B cell (primary cell): ENCODE data around the gene PRKCB. TPM values are rescaled to one million over a fixed set of nuclear protein-coding genes. Genes with fewer than 3 reads are reported as not detected.

Source experiments
- ATAC-seq: fragments of 200-7000 bp; cut with Tn5 transposase; one replicate; pipeline ENCODE4 v1.10.0; 2021; ENCODE audit warnings: low read depth, mild to moderate bottlenecking, moderate number of reproducible peaks, moderate library complexity
- CTCF ChIA-PET: fragments of 350-600 bp; sonication (Branson Sonifier 250); formaldehyde crosslinking; loops from one replicate; lab custom pipeline; 2021; ENCODE audit warnings: antibody characterized with exemption, inconsistent platforms; lab: Charles Lee
- POLR2A ChIA-PET: fragments of 350-600 bp; sonication (Branson Sonifier 250); formaldehyde crosslinking; loops from one replicate; lab custom pipeline; 2021; ENCODE audit warnings: antibody characterized with exemption; lab: Charles Lee
- DNase-seq: peaks from one replicate; pipeline ENCODE4 v3.0.0; 2013
- H2AFZ ChIP-seq: 2 replicates; pipeline ENCODE4 v1.6.1; 2012; ENCODE audit warnings: mild to moderate bottlenecking, low read depth, low read length; ENCODE audit not compliant: insufficient read depth, poor library complexity, severe bottlenecking
- H3K27ac ChIP-seq, 2 donors: 1 replicate in 1 of 2; 2 replicates in 1 of 2; pipeline ENCODE4 v1.5.1; 2012 to 2013; ENCODE audit warnings: low read length in 2 of 2, mild to moderate bottlenecking in 2 of 2, moderate library complexity in 1 of 2
- H3K27me3 ChIP-seq, 4 experiments: fragments of 200-600 bp in 1 of 4; sonication (generic) in 1 of 4; replicated peaks in 1 of 4; 1 replicate in 2 of 4; 2 replicates in 2 of 4; pipeline versions ENCODE4 v1.6.1 to v1.7.0; 2013 to 2016; ENCODE audit warnings: low read length in 3 of 4, mild to moderate bottlenecking in 2 of 4, mixed read lengths in 1 of 4, moderate library complexity in 1 of 4; ENCODE audit not compliant: insufficient read depth in 4 of 4, control insufficient read depth in 3 of 4; ENCODE audit errors: control extremely low read depth in 1 of 4
- H3K36me3 ChIP-seq, 2 experiments: replicated peaks in 1 of 2; 1 replicate in 1 of 2; 2 replicates in 1 of 2; pipeline versions ENCODE4 v1.6.1 to v1.7.1; 2013; ENCODE audit warnings: low read length in 1 of 2; ENCODE audit not compliant: insufficient read depth in 2 of 2, control insufficient read depth in 1 of 2; ENCODE audit errors: control extremely low read depth in 1 of 2, extremely low read depth in 1 of 2
- H3K4me1 ChIP-seq, 2 donors: fragments of 200-600 bp in 1 of 2; sonication (generic) in 1 of 2; 1 replicate in 1 of 2; 2 replicates in 1 of 2; pipeline versions ENCODE4 v1.5.1 to v1.6.1; 2013 to 2017; ENCODE audit warnings: low read length in 2 of 2; ENCODE audit not compliant: control insufficient read depth in 2 of 2, insufficient read depth in 2 of 2
- H3K4me2 ChIP-seq: replicated peaks from 2 replicates; pipeline ENCODE3; 2012; ENCODE audit warnings: mild to moderate bottlenecking, low read depth, low read length; ENCODE audit not compliant: poor library complexity, severe bottlenecking
- H3K4me3 ChIP-seq, 5 experiments: fragments of 200-600 bp in 1 of 5; sonication (generic) in 1 of 5; 1 replicate in 3 of 5; 2 replicates in 2 of 5; pipeline versions ENCODE4 v1.5.1 to v1.7.0; 2011 to 2016; ENCODE audit warnings: low read length in 4 of 5, mild to moderate bottlenecking in 4 of 5, low read depth in 2 of 5, control low read depth in 1 of 5, moderate library complexity in 1 of 5; ENCODE audit not compliant: insufficient read depth in 1 of 5; ENCODE audit errors: control extremely low read depth in 1 of 5, extremely low read depth in 1 of 5
- H3K79me2 ChIP-seq: fragments of 200-600 bp; sonication (generic); one replicate; pipeline ENCODE4 v1.6.0; 2016; ENCODE audit warnings: low read length; ENCODE audit not compliant: control insufficient read depth, insufficient read depth
- H3K9ac ChIP-seq: fragments of 200-600 bp; sonication (generic); 2 replicates; pipeline ENCODE4 v1.6.1; 2017; ENCODE audit warnings: mild to moderate bottlenecking, low read length, moderate library complexity
- H3K9me3 ChIP-seq, 3 donors: one replicate each; pipeline versions ENCODE4 v1.6.1 to v1.7.1; 2013; ENCODE audit warnings: low read length in 2 of 3; ENCODE audit not compliant: control insufficient read depth in 2 of 3, insufficient read depth in 1 of 3; ENCODE audit errors: control extremely low read depth in 1 of 3
- H4K20me1 ChIP-seq: 2 replicates; pipeline ENCODE4 v1.6.0; 2012; ENCODE audit warnings: mild to moderate bottlenecking, low read length; ENCODE audit not compliant: insufficient read depth, control insufficient read depth, poor library complexity, severe bottlenecking
- H3K27ac Mint-ChIP-seq: one replicate; pipeline ENCODE4 v1.8.0; 2021; ENCODE audit warnings: mixed read lengths
- H3K27me3 Mint-ChIP-seq: one replicate; pipeline ENCODE4 v1.8.0; 2021; ENCODE audit warnings: mixed read lengths
- H3K4me1 Mint-ChIP-seq: one replicate; pipeline ENCODE4 v1.8.0; 2021; ENCODE audit warnings: mixed read lengths
- H3K4me3 Mint-ChIP-seq: one replicate; pipeline ENCODE4 v1.8.0; 2021; ENCODE audit warnings: mixed read lengths
- H3K9me3 Mint-ChIP-seq: one replicate; pipeline ENCODE4 v1.8.0; 2022; ENCODE audit warnings: mixed read lengths; ENCODE audit not compliant: insufficient read depth
- EZH2 ChIP-seq: IDR thresholded peaks from 2 replicates; pipeline ENCODE4 v1.6.1; 2012; ENCODE audit warnings: borderline replicate concordance, low read depth, mild to moderate bottlenecking, moderate library complexity, low read length; ENCODE audit not compliant: insufficient read depth, poor library complexity, severe bottlenecking
- WGBS: methylation state at CpG from one replicate; pipeline ENCODE4 v1.1.5; 2013; ENCODE audit warnings: missing lambda C conversion rate; ENCODE audit not compliant: insufficient coverage; 5-methylcytosine and 5-hydroxymethylcytosine counted together
- intact Hi-C: fragments of 100-400 bp; cut with micrococcal nuclease; formaldehyde crosslinking; loops from one replicate; pipeline ENCODE4 v1.10.0; 2022
- polyA plus RNA-seq: library from polyadenylated mRNA; depleted of rRNA; stranded (reverse); fragments of >200 nt; gene quantifications from 2 replicates; pipeline ENCODE4 v1.2.3, GENCODE V29; 2012
- total RNA-seq, 2 donors: library from RNA; stranded (reverse); fragments of 120-200 nt in 1 of 2; gene quantifications; 1 replicate in 1 of 2; 2 replicates in 1 of 2; pipeline versions ENCODE4 v1.2.3 to v1.2.4, GENCODE V29; 2013 to 2022
- TF ChIP-seq, protein P1 (sequence below): fragments of 200-600 bp; IDR thresholded peaks from one replicate; pipeline ENCODE4 v1.8.0; 2022; ENCODE audit warnings: antibody characterized with exemption, mild to moderate bottlenecking

Gene PRKCB
- total and polyA plus RNA-seq, 2 donors (not counting 1 experiment from before 2014, with no cell fraction given) = 106 to 373 TPM

DNA sequence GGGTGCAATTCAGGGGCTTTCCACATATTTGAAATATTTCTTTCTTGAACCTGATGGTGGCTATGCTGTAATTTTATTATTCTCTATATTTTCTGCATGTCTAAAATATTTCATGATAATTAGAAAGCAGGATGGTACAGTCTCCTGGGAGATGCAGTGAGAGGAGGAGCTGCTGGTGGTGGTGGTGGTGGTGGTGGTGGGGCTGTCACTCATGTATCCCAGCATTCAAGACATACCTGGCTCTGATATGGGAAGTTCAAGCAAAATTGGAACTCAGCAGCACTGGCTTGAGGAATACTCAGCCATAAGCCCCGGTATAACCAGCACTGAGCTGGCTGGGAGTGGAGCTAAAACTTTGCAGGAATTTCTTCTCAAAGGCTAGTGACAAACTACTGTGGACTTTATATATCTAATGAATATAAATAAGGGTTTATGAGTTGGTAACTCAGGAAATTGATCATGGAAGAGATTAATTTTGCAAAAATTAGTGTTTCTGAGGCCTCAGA lies 200.3 kb downstream of the PRKCB start:
- peak overlapping the region in 1 of 2 donors; percentile 70 for H3K27ac ChIP-seq
- H3K4me3 Mint-ChIP-seq = peak overlapping the region; percentile 82
- peak overlapping the region in 3 of 5 experiments; percentile 4 to 37 (median 24) for H3K4me3 ChIP-seq
- H3K27me3 Mint-ChIP-seq = no peaks in the 10 kb centered on the region
- H3K4me1 Mint-ChIP-seq = peaks cover 59% of the 10 kb centered on the region
- H3K27ac Mint-ChIP-seq = peak overlapping the region; percentile 90
- H3K9me3 Mint-ChIP-seq = no peaks in the 10 kb centered on the region
- peak overlapping the region; percentile 38 for H3K9ac ChIP-seq
- intact Hi-C loops = loop anchor here (1.0 kb wide), 4 partner anchors 22 to 301 kb away; no protein-coding TSS in a partner anchor
- no peak overlapping the region for H2AFZ ChIP-seq
- peaks cover 2 to 82% of the 10 kb centered on the region in 2 experiments for H3K36me3 ChIP-seq
- peaks cover 0 to 12% (median 0%) of the 10 kb centered on the region in 3 donors for H3K9me3 ChIP-seq
- H3K27me3 ChIP-seq = no peaks in the 10 kb centered on the region
- peaks cover 27 to 36% of the 10 kb centered on the region in 2 donors for H3K4me1 ChIP-seq
- POLR2A ChIA-PET = interaction anchor here (1.6 kb wide), 1 partner anchor 21 kb away, joined by 3 read pairs; no protein-coding TSS in a partner anchor
- WGBS = no CpG with 5 or more reads among the region's 1 CpG
- CTCF ChIA-PET = interaction anchor here (0.6 to 16.0 kb wide), 42 partner anchors 9 to 468 kb away, joined by 3 to 296 read pairs (median 4); partner anchors contain the start of gene PRKCB
- H3K79me2 ChIP-seq = peaks cover 43% of the 10 kb centered on the region
- DNase-seq = no peak
- peak overlapping the region; percentile 66 for H3K4me2 ChIP-seq
- no peak for TF ChIP-seq EZH2
- no peak for ATAC-seq
- peaks cover 32% of the 10 kb centered on the region for H4K20me1 ChIP-seq

DNA sequence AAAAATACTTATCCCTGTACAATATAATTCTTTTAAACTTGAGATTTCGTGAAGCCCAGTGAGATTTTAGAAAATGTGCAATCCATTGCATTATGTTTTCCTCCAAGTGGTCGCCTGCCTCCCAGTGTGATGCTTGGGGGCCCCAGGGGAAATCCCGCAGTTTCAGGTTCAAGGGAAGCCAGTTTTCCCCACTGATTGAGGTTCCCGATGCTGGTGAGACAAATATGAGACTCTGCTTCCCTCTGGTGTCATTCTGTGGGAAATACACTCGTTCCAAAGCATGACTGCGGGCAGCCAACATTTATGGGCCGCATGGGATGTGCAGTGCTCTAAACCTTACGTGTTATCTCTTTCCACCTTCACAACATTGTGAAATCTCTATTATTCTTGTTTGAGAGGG lies 200.8 kb downstream of the PRKCB start:
- H3K9me3 Mint-ChIP-seq = no peaks in the 10 kb centered on the region
- no peaks in the 10 kb centered on the region for H3K27me3 Mint-ChIP-seq
- Histone ChIP-seq H3K4me1 (peaks cover 27 to 34% of the 10 kb centered on the region in 2 donors), H4K20me1 (peaks cover 32% of the 10 kb centered on the region), H3K36me3 (peaks cover 2 to 82% of the 10 kb centered on the region in 2 experiments), H3K4me3 (no peak overlapping the region), H3K79me2 (peaks cover 44% of the 10 kb centered on the region), H3K27ac (no peak overlapping the region), H3K9ac (no peak overlapping the region), H3K27me3 (no peaks in the 10 kb centered on the region), H3K9me3 (peaks cover 0 to 12% (median 0%) of the 10 kb centered on the region in 3 donors), H2AFZ (no peak overlapping the region), H3K4me2 (peak overlapping the region; percentile 66)
- ChIA-PET POLR2A (interaction anchor here (1.6 kb wide), 1 partner anchor 21 kb away, joined by 3 read pairs; no protein-coding TSS in a partner anchor), CTCF (interaction anchor here (0.6 to 16.0 kb wide), 43 partner anchors 9 to 468 kb away, joined by 3 to 296 read pairs (median 4); partner anchors contain the start of gene PRKCB)
- H3K27ac Mint-ChIP-seq = peak overlapping the region; percentile 73
- peak overlapping the region; percentile 59 for H3K4me3 Mint-ChIP-seq
- intact Hi-C loops = loop anchor here (1.0 kb wide), 4 partner anchors 22 to 301 kb away; no protein-coding TSS in a partner anchor
- peaks cover 54% of the 10 kb centered on the region for H3K4me1 Mint-ChIP-seq
- DNase-seq (peak; percentile 69), ATAC-seq (peak; percentile 33)
- no peak for TF ChIP-seq EZH2
- TF ChIP-seq, protein P1, sequence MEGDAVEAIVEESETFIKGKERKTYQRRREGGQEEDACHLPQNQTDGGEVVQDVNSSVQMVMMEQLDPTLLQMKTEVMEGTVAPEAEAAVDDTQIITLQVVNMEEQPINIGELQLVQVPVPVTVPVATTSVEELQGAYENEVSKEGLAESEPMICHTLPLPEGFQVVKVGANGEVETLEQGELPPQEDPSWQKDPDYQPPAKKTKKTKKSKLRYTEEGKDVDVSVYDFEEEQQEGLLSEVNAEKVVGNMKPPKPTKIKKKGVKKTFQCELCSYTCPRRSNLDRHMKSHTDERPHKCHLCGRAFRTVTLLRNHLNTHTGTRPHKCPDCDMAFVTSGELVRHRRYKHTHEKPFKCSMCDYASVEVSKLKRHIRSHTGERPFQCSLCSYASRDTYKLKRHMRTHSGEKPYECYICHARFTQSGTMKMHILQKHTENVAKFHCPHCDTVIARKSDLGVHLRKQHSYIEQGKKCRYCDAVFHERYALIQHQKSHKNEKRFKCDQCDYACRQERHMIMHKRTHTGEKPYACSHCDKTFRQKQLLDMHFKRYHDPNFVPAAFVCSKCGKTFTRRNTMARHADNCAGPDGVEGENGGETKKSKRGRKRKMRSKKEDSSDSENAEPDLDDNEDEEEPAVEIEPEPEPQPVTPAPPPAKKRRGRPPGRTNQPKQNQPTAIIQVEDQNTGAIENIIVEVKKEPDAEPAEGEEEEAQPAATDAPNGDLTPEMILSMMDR = peak; percentile 84
- 11% methylated on average over 4 of the region's 8 CpGs for WGBS
